ENCODE measurements around the gene CBX4.
A peak's percentile ranks its signal among the peaks of the same experiment; 100 is the strongest.

CBX4 gene

GRCh38 chr17:79829004-79829403 is 10.2 kb downstream of the CBX4 start:
- no peak for DNase-seq (ENCODE audit: low spot score)

- DNase-seq (ENCODE audit: low spot score) = no peak
Measured at GRCh38 chr17:79826841-79827578, 12.2 kb downstream of the CBX4 start.

GRCh38 chr17:79826204-79826680 is 13.0 kb downstream of the CBX4 start:
- DNase-seq (ENCODE audit: low spot score) = no peak

- DNase-seq (ENCODE audit: low spot score) = no peak
Measured at GRCh38 chr17:79825580-79825921, 13.7 kb downstream of the CBX4 start.

- no peak for DNase-seq (ENCODE audit: low spot score)
Measured at GRCh38 chr17:79824893-79825579, 14.2 kb downstream of the CBX4 start.

GRCh38 chr17:79824234-79824633 is 15.0 kb downstream of the CBX4 start:
- DNase-seq (ENCODE audit: low spot score) = no peak

DNA sequence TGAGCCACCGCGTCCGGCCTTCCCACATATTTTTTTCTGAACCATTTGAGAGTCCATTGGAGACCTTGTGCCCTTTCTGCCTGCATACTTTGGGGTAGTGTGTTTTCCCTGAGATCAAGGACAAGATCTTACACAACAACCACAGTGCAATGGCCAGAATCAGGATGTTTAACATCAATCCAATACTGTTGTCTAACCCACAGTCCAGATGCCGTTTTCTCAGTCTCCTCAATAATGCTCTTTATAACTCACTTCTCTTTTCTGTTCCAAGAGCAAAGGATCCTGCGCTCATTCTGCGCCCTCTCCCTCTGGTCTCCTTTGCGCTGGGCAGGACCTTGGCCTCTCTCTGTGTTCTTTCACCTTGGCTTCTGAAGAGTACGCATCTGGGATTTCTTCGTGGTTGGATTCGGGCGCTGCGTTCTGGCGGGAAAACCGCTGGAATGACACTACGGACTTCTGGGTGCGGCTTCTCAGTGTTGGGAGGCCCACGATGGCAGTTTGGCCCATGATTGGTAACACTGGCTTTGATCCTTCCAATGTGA is 16.6 kb downstream of the CBX4 start:
- DNase-seq (ENCODE audit: low spot score) = no peak

GRCh38 chr17:79821331-79822095 is 17.7 kb downstream of the CBX4 start:
- no peak for DNase-seq (ENCODE audit: low spot score)

DNA sequence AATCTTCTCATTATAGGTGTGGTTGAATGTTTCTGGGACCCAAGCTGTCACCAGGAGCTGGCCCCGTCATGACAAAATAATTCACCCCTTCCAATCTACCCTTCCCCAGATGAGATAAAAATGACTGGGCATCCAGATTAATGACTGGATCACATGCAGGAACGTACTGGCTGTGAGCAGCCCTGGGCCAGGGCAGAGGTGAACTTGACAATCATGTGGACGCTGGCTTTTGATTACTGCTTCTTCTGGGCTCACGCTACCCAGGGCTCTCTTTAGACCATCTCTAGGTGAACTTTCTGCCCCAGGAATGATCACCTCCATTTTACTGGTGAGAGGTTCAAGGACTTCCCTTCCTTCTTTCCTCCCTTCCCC is 18.3 kb downstream of the CBX4 start:
- DNase-seq (ENCODE audit: low spot score) = no peak

- no peak for DNase-seq (ENCODE audit: low spot score)
Measured at GRCh38 chr17:79819534-79820276, 19.5 kb downstream of the CBX4 start.

DNA sequence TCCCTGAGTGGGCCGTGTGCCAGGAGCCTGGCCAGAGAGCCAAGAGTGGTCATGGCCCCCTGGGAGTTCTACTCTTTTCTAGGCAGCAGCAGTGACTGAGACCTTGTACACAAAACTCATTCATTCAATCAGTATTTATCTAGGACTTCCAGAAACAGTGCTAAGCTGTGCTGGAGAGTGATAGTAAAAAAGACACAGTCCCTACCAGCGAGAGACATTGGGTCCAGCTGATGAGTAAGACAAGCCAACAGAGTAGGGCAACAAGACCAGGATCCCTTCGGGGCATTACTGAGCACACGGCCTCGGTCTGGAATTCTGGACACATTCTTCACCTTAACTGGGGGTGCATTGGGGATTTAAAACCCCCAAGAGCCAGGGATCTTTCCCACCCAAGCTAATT is 20.2 kb downstream of the CBX4 start:
- DNase-seq (ENCODE audit: low spot score) = no peak

DNA sequence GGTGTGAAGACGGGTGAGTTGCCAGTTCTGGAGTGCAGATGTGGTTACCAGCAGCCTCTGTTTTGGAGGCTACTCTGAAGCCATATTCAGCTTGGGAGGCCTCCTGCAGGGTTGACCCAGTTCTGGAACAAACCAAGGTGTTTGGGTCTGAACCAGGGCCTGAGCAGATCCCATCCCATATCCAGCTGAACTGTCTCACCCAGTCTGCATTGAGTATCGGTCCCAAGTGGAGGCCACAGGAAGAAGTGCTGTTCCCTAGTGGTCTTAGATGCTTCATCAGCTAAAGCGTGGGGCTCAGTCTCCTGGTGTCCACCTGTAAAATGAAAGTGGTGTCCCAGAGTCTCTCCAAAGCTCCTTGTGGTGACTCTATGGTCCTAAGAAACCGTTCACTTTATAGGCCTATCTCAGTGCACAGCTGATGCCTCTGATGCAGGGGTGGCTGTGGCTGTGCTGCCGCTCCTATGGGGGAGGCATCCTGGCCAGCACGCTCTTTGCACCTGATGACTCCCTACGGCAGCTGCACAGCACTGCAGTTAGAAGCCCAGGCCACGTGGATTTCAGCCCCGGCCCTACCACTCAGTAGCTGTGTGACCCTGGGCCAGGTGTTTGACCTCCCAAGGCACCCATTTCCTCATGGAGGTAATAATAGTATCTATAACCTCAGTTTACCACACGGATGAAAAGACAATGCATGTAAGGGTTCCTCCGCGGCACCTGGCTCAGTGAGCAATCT is 21.0 kb downstream of the CBX4 start:
- DNase-seq (ENCODE audit: low spot score) = no peak

DNA sequence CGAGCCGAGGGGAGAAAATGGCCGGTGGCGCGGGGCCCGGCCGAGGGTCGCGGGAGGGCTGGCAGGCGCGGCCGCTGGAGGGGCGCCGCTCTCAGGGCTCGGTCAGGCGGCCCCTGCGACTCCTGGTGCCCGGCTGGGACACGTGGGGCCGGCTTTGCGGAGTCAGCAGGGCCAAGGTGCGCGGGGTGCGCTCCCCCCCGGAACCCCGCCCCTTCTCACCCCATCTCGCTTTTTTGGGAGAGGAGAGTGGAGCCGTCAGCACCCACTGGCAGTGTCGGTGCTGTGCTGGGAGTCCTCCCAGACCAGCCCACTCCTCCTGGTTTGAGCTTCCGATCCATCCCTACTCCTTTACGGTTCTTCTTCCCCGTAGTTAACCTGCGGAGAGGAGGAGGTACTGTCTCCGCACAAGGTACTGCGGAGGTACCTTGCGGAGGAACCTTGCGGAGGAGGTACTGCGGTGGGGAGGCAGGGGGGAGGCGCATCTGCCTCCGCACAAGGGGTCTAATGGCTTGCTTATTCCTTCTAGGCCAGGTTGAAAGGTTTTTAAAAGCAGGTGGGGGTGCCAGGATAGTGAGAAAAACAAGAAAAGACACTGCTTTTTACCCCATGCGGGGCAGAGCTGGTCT is 23.3 kb downstream of the CBX4 start:
- no peak for DNase-seq (ENCODE audit: low spot score)

DNA sequence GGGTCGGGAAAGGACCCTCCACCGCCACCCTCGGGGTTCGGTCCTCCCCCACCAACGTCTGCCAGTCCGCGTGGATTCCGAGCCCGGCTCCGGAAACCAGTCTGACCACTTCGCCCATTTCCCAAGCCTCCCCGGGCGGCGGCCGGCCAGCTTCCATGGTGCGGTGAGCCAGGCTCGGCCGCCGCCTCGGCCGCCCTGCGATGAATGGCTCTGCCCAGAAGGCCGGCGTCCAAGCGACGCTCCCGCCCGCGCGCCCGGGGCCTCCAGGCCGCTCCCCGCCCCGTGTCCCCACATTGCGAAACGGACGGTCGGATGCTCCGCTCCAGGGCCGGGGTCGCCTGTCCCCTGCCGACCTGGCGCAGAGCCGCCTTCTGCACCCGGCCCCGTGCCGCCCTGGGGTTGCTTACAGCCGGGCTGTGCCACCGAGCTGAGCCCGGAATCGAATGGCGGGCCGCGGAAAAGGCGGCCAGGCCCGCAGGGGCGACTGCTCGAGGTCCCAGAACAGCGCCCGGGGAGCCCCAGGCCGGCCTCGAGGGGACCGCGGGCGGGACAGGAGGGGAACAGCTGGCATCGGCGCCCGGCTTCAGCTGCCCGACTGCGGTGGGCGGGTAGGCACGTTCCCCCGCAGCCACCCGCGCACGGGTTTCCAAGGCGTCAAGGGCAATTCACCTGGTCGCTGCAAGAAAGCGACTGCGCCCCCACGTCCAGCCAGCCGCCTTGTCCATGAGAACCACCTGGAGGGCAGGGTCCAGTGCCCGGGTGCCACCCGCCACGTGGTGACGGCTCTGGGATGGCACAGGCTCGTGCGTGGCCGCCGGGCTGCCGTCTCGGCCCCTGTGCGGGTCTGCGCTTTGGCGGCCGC is 24.0 kb downstream of the CBX4 start:
- peak; percentile 77 for DNase-seq (ENCODE audit: low spot score)

GRCh38 chr17:79814127-79814973 is 24.9 kb downstream of the CBX4 start:
- DNase-seq (ENCODE audit: low spot score) = no peak

GRCh38 chr17:79813297-79814126 is 25.7 kb downstream of the CBX4 start:
- peak; percentile 35 for DNase-seq (ENCODE audit: low spot score)

DNA sequence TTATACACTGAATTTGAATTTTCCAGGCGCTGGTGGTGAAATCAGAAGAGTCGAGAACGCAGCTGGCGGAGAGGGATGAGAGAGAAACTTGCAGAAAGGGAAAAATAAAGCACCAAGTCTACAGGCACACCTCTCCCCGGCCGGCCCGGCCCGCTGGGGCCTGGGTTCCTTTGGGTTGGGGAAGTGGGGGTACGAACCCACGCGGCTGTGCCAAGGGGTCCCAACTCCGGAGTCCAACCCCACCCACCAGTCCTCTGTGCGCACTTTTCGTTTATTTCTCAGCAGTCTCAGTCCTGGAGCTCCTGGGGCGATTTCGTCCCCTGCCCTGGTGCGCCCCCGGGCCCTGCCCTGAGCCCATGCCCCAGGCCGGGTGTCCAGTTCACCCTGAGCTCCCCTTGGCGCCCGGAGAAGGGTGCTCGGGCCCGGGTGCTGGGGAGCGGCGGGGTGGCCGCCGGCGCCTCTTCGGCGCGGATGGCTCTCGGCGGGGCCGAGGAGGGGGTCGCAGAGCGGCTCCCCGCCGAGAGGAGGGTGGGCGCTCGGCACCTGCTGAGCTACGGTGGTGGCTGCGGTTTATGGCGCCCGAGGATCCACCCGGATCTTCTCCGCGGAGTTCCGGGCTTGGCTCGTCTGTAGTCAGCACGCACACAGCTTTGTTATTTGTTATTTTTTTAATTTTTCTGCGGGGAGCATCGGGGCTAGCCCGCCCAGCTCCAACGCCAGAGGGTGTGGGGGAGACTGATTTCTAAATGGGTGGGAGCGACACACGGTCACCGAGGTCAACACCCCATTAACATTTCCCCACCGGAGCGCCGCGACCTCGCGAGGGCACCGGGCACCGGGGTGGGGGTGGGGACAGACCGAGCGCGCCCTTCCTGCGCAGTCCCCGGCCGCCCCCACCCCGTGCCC is 26.6 kb downstream of the CBX4 start:
- no peak for DNase-seq (ENCODE audit: low spot score)

Measured in GM03348 (cell line).